SJSA1 (cell line): ENCODE measurements around the gene RNGTT. TPM values are rescaled to one million over a fixed set of nuclear protein-coding genes. Genes with fewer than 3 reads are reported as not detected.
A peak's percentile ranks its signal among the peaks of the same experiment; 100 is the strongest.
"Not testable (repeated sequence)": the region's sequence is repeated elsewhere in the genome, so short reads cannot be mapped to it uniquely, and the experiment has no call there.

ENCODE experiments used
- DNase-seq, 2 experiments: peaks; one replicate each; pipeline ENCODE4 v3.0.0-alpha.2; 2015 to 2020; ENCODE audit warnings: low spot score in 2 of 2, low read depth in 1 of 2
- H3K27ac ChIP-seq: fragments of 250-450 bp; sonication (Bioruptor Pico); 2 replicates; pipeline ENCODE4 v1.5.1; 2020; ENCODE audit warnings: mild to moderate bottlenecking, moderate library complexity
- H3K27me3 ChIP-seq: fragments of 250-450 bp; sonication (Bioruptor Pico); replicated peaks from 2 replicates; pipeline ENCODE4 v1.5.1; 2020; ENCODE audit warnings: mild to moderate bottlenecking, moderate library complexity
- H3K36me3 ChIP-seq: fragments of 250-450 bp; sonication (Bioruptor Pico); 2 replicates; pipeline ENCODE4 v1.5.1; 2020; ENCODE audit warnings: mild to moderate bottlenecking
- H3K4me1 ChIP-seq: fragments of 250-450 bp; sonication (Bioruptor Pico); replicated peaks from 2 replicates; pipeline ENCODE4 v1.6.1; 2021; ENCODE audit warnings: mild to moderate bottlenecking
- H3K4me3 ChIP-seq: fragments of 250-450 bp; sonication (Bioruptor Pico); 2 replicates; pipeline ENCODE4 v1.5.1; 2020; ENCODE audit warnings: mild to moderate bottlenecking
- H3K9me3 ChIP-seq: fragments of 250-450 bp; sonication (Bioruptor Pico); replicated peaks from 2 replicates; pipeline ENCODE4 v1.5.1; 2020; ENCODE audit warnings: mild to moderate bottlenecking
- total RNA-seq: library from RNA; depleted of rRNA; stranded (reverse); fragments of >200 nt; shearing (Covaris generic); gene quantifications from 2 replicates; pipeline ENCODE4 v1.2.3, GENCODE V29; 2014

Gene RNGTT
- total RNA-seq, 1 experiment from 2014 or later: 40.6 TPM

GRCh38 chr6:88716399-88716798 lies 247.0 kb downstream of the RNGTT start:
- not testable (repeated sequence) for H3K4me1 ChIP-seq, H3K4me3 ChIP-seq, H3K27ac ChIP-seq, H3K27me3 ChIP-seq, H3K9me3 ChIP-seq, H3K36me3 ChIP-seq, DNase-seq

- H3K4me3 ChIP-seq: no peak overlapping the region
- no peak for DNase-seq
- no peaks in the 10 kb centered on the region for H3K36me3 ChIP-seq
- no peaks in the 10 kb centered on the region for H3K4me1 ChIP-seq
- no peaks in the 10 kb centered on the region for H3K27me3 ChIP-seq
- no peaks in the 10 kb centered on the region for H3K9me3 ChIP-seq
- no peak overlapping the region for H3K27ac ChIP-seq
Measured at GRCh38 chr6:88712243-88712936, 251.0 kb downstream of the RNGTT start.

- no peak for DNase-seq
- H3K27ac ChIP-seq: no peak overlapping the region
- H3K4me1 ChIP-seq: no peaks in the 10 kb centered on the region
- no peaks in the 10 kb centered on the region for H3K27me3 ChIP-seq
- H3K4me3 ChIP-seq: no peak overlapping the region
- no peaks in the 10 kb centered on the region for H3K36me3 ChIP-seq
- H3K9me3 ChIP-seq: no peaks in the 10 kb centered on the region
Measured at GRCh38 chr6:88709819-88710246, 253.6 kb downstream of the RNGTT start.

GRCh38 chr6:88708197-88708744 lies 255.1 kb downstream of the RNGTT start:
- Histone ChIP-seq H3K27ac (no peak overlapping the region), H3K36me3 (no peaks in the 10 kb centered on the region), H3K9me3 (no peaks in the 10 kb centered on the region), H3K4me3 (no peak overlapping the region), H3K4me1 (no peaks in the 10 kb centered on the region), H3K27me3 (no peaks in the 10 kb centered on the region)
- DNase-seq: no peak

GRCh38 chr6:88705601-88706000 lies 257.8 kb downstream of the RNGTT start:
- no peak for DNase-seq
- Histone ChIP-seq H3K27ac (no peak overlapping the region), H3K27me3 (no peaks in the 10 kb centered on the region), H3K9me3 (no peaks in the 10 kb centered on the region), H3K36me3 (0 out of 2 replicates have a peak, but pooled peaks cover 3% of the 10 kb centered on the region), H3K4me1 (no peaks in the 10 kb centered on the region), H3K4me3 (no peak overlapping the region)

GRCh38 chr6:88704980-88705379 lies 258.4 kb downstream of the RNGTT start:
- H3K27me3 ChIP-seq: no peaks in the 10 kb centered on the region
- 0 out of 2 replicates have a peak, but pooled peaks cover 3% of the 10 kb centered on the region for H3K36me3 ChIP-seq
- no peaks in the 10 kb centered on the region for H3K4me1 ChIP-seq
- no peak overlapping the region for H3K27ac ChIP-seq
- H3K9me3 ChIP-seq: no peaks in the 10 kb centered on the region
- no peak overlapping the region for H3K4me3 ChIP-seq
- no peak for DNase-seq

- H3K27ac ChIP-seq: no peak overlapping the region
- H3K27me3 ChIP-seq: no peaks in the 10 kb centered on the region
Measured at GRCh38 chr6:88702956-88703556, 260.4 kb downstream of the RNGTT start.

GRCh38 chr6:88698661-88699060 lies 264.8 kb downstream of the RNGTT start:
- Histone ChIP-seq H3K4me3 (no peak overlapping the region), H3K27me3 (no peaks in the 10 kb centered on the region), H3K4me1 (no peaks in the 10 kb centered on the region), H3K27ac (no peak overlapping the region), H3K36me3 (0 out of 2 replicates have a peak, but pooled peaks cover 3% of the 10 kb centered on the region), H3K9me3 (0 out of 2 replicates have a peak, but pooled peaks cover 3% of the 10 kb centered on the region)
- DNase-seq: no peak

More at GRCh38 chr6:88702956-88703556, 260.4 kb downstream of the RNGTT start:
- no peak overlapping the region for H3K4me3 ChIP-seq
- no peaks in the 10 kb centered on the region for H3K9me3 ChIP-seq
- H3K4me1 ChIP-seq: no peaks in the 10 kb centered on the region
- 0 out of 2 replicates have a peak, but pooled peaks cover 3% of the 10 kb centered on the region for H3K36me3 ChIP-seq
- no peak for DNase-seq

GRCh38 chr6:88695937-88696336 lies 267.5 kb downstream of the RNGTT start:
- Histone ChIP-seq H3K4me1 (no peaks in the 10 kb centered on the region), H3K4me3 (no peak overlapping the region), H3K27ac (no peak overlapping the region), H3K36me3 (no peaks in the 10 kb centered on the region), H3K27me3 (no peaks in the 10 kb centered on the region), H3K9me3 (0 out of 2 replicates have a peak, but pooled peaks cover 3% of the 10 kb centered on the region)
- no peak for DNase-seq

- no peak for DNase-seq
- no peaks in the 10 kb centered on the region for H3K36me3 ChIP-seq
- no peaks in the 10 kb centered on the region for H3K9me3 ChIP-seq
- H3K4me1 ChIP-seq: 0 out of 2 replicates have a peak, but pooled peaks cover 3% of the 10 kb centered on the region
- H3K27me3 ChIP-seq: no peaks in the 10 kb centered on the region
- H3K4me3 ChIP-seq: no peak overlapping the region
- no peak overlapping the region for H3K27ac ChIP-seq
Measured at GRCh38 chr6:88683734-88684133, 279.7 kb downstream of the RNGTT start.

GRCh38 chr6:88680654-88681053 lies 282.8 kb downstream of the RNGTT start:
- Histone ChIP-seq H3K36me3 (no peaks in the 10 kb centered on the region), H3K4me1 (0 out of 2 replicates have a peak, but pooled peaks cover 3% of the 10 kb centered on the region), H3K9me3 (no peaks in the 10 kb centered on the region), H3K4me3 (no peak overlapping the region), H3K27me3 (no peaks in the 10 kb centered on the region), H3K27ac (no peak overlapping the region)
- no peak for DNase-seq

- Histone ChIP-seq H3K36me3 (no peaks in the 10 kb centered on the region), H3K4me3 (no peak overlapping the region), H3K27me3 (no peaks in the 10 kb centered on the region), H3K9me3 (no peaks in the 10 kb centered on the region), H3K4me1 (0 out of 2 replicates have a peak, but pooled peaks cover 3% of the 10 kb centered on the region), H3K27ac (no peak overlapping the region)
- peak in 1 of 2 experiments; percentile 21 for DNase-seq
Measured at GRCh38 chr6:88679841-88680240, 283.6 kb downstream of the RNGTT start.

GRCh38 chr6:88677356-88677755 lies 286.1 kb downstream of the RNGTT start:
- Histone ChIP-seq H3K4me1 (0 out of 2 replicates have a peak, but pooled peaks cover 3% of the 10 kb centered on the region), H3K27ac (no peak overlapping the region)

GRCh38 chr6:88671624-88672023 lies 291.8 kb downstream of the RNGTT start:
- Histone ChIP-seq H3K9me3 (peaks cover 9% of the 10 kb centered on the region), H3K4me1 (no peaks in the 10 kb centered on the region), H3K36me3 (peaks cover 6% of the 10 kb centered on the region; the same call in 1 of the 2 replicates), H3K27ac (no peak overlapping the region), H3K27me3 (no peaks in the 10 kb centered on the region), H3K4me3 (no peak overlapping the region)
- DNase-seq: no peak

More at GRCh38 chr6:88677356-88677755, 286.1 kb downstream of the RNGTT start:
- Histone ChIP-seq H3K9me3 (no peaks in the 10 kb centered on the region), H3K27me3 (no peaks in the 10 kb centered on the region), H3K36me3 (no peaks in the 10 kb centered on the region), H3K4me3 (no peak overlapping the region)
- DNase-seq: no peak
